Measurements from ENCODE around the gene USP31.

Gene USP31

GRCh38 chr16:23134274-23134673 lies 15.0 kb downstream of the USP31 start:
- POLR2A ChIA-PET, result no interaction called here

GRCh38 chr16:23132775-23133463 lies 16.3 kb downstream of the USP31 start:
- Histone ChIP-seq H3K27ac (ENCODE audit: insufficient read depth in 1 of 2, low read depth in 1 of 2, low read length in 2 of 2, poor library complexity in 1 of 2, severe bottlenecking in 2 of 2) (no peak overlapping the region), H3K4me3 (ENCODE audit: control insufficient read depth in 1 of 7, extremely low read depth in 1 of 7, insufficient read depth in 4 of 7, low read depth in 2 of 7, low read length in 6 of 7) (no peak overlapping the region), H3K9me3 (ENCODE audit: control extremely low read depth in 1 of 5, control insufficient read depth in 4 of 5, insufficient read depth in 2 of 5, low read depth in 1 of 5, low read length in 4 of 5) (peaks cover 0 to 14% (median 6%) of the 10 kb centered on the region in 5 experiments), H3K36me3 (ENCODE audit: control insufficient read depth in 4 of 4, insufficient read depth in 4 of 4, low read length in 3 of 4) (peaks cover 0 to 2% (median 0%) of the 10 kb centered on the region in 4 experiments), H3K4me1 (ENCODE audit: control extremely low read depth in 1 of 4, control insufficient read depth in 4 of 4, insufficient read depth in 4 of 4, low read length in 3 of 4) (no peaks in the 10 kb centered on the region), H3K27me3 (replicated peaks in 2 of 5; ENCODE audit: control insufficient read depth in 4 of 5, insufficient read depth in 5 of 5, low read length in 4 of 5) (no peaks in the 10 kb centered on the region)
- no peak for DNase-seq
- POLR2A ChIA-PET, result no interaction called here
- CTCF ChIA-PET, result no interaction called here
- WGBS (ENCODE audit: insufficient coverage), result 75% methylated on average over 9 of the region's 11 CpGs

More at GRCh38 chr16:23134274-23134673, 15.0 kb downstream of the USP31 start:
- Histone ChIP-seq H3K27me3 (replicated peaks in 2 of 5; ENCODE audit: control insufficient read depth in 4 of 5, insufficient read depth in 5 of 5, low read length in 4 of 5) (no peaks in the 10 kb centered on the region), H3K36me3 (ENCODE audit: control insufficient read depth in 4 of 4, insufficient read depth in 4 of 4, low read length in 3 of 4) (peaks cover 0 to 2% (median 0%) of the 10 kb centered on the region in 4 experiments), H3K4me1 (ENCODE audit: control extremely low read depth in 1 of 4, control insufficient read depth in 4 of 4, insufficient read depth in 4 of 4, low read length in 3 of 4) (no peaks in the 10 kb centered on the region), H3K9me3 (ENCODE audit: control extremely low read depth in 1 of 5, control insufficient read depth in 4 of 5, insufficient read depth in 2 of 5, low read depth in 1 of 5, low read length in 4 of 5) (peaks cover 2 to 14% (median 7%) of the 10 kb centered on the region in 5 experiments), H3K27ac (ENCODE audit: insufficient read depth in 1 of 2, low read depth in 1 of 2, low read length in 2 of 2, poor library complexity in 1 of 2, severe bottlenecking in 2 of 2) (no peak overlapping the region), H3K4me3 (ENCODE audit: control insufficient read depth in 1 of 7, extremely low read depth in 1 of 7, insufficient read depth in 4 of 7, low read depth in 2 of 7, low read length in 6 of 7) (no peak overlapping the region)
- no CpG with 5 or more reads among the region's 3 CpGs for WGBS (ENCODE audit: insufficient coverage)
- CTCF ChIA-PET, result interaction anchor here (1.2 kb wide), 1 partner anchor 12 kb away, joined by 4 read pairs; no protein-coding TSS in a partner anchor
- peak; percentile 31 to 75 (median 64) for DNase-seq

GRCh38 chr16:23131931-23132621 lies 17.2 kb downstream of the USP31 start:
- peak in 1 of 3 donors; percentile 15 for DNase-seq
- H3K27me3 ChIP-seq (replicated peaks in 2 of 5; ENCODE audit: control insufficient read depth in 4 of 5, insufficient read depth in 5 of 5, low read length in 4 of 5), result no peaks in the 10 kb centered on the region
- POLR2A ChIA-PET, result no interaction called here
- peaks cover 0 to 2% (median 0%) of the 10 kb centered on the region in 4 experiments for H3K36me3 ChIP-seq (ENCODE audit: control insufficient read depth in 4 of 4, insufficient read depth in 4 of 4, low read length in 3 of 4)
- no peak overlapping the region for H3K27ac ChIP-seq (ENCODE audit: insufficient read depth in 1 of 2, low read depth in 1 of 2, low read length in 2 of 2, poor library complexity in 1 of 2, severe bottlenecking in 2 of 2)
- no peak overlapping the region for H3K4me3 ChIP-seq (ENCODE audit: control insufficient read depth in 1 of 7, extremely low read depth in 1 of 7, insufficient read depth in 4 of 7, low read depth in 2 of 7, low read length in 6 of 7)
- no peaks in the 10 kb centered on the region for H3K4me1 ChIP-seq (ENCODE audit: control extremely low read depth in 1 of 4, control insufficient read depth in 4 of 4, insufficient read depth in 4 of 4, low read length in 3 of 4)
- peaks cover 0 to 10% (median 4%) of the 10 kb centered on the region in 5 experiments for H3K9me3 ChIP-seq (ENCODE audit: control extremely low read depth in 1 of 5, control insufficient read depth in 4 of 5, insufficient read depth in 2 of 5, low read depth in 1 of 5, low read length in 4 of 5)
- WGBS (ENCODE audit: insufficient coverage), result 96% methylated on average over 5 of the region's 7 CpGs
- CTCF ChIA-PET, result no interaction called here

DNA sequence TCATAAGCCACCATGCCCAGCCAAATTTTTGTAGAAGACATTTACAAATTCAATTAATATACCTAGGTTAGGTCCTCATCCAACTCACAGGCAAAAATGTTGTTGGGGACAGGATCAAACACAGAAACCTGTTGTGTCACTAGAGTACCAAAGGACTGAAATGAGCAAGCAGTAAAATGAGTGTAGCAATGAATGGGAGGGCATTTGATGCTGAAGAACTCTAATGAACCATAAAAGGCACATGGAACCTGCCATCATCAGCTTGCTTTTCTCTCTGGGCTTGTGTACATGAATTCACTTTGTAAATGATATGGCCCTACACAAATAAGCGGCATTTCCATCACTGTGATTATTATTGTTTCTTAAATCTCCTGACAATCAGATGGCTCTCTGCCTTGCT lies 17.8 kb downstream of the USP31 start:
- H3K4me3 ChIP-seq (ENCODE audit: control insufficient read depth in 1 of 7, extremely low read depth in 1 of 7, insufficient read depth in 4 of 7, low read depth in 2 of 7, low read length in 6 of 7), result no peak overlapping the region
- whole genome bisulfite sequencing (ENCODE audit: insufficient coverage), result no CpG with 5 or more reads among the region's 1 CpG
- no peaks in the 10 kb centered on the region for H3K27me3 ChIP-seq (replicated peaks in 2 of 5; ENCODE audit: control insufficient read depth in 4 of 5, insufficient read depth in 5 of 5, low read length in 4 of 5)
- DNase-seq, result no peak
- H3K36me3 ChIP-seq (ENCODE audit: control insufficient read depth in 4 of 4, insufficient read depth in 4 of 4, low read length in 3 of 4), result no peaks in the 10 kb centered on the region
- no peak overlapping the region for H3K27ac ChIP-seq (ENCODE audit: insufficient read depth in 1 of 2, low read depth in 1 of 2, low read length in 2 of 2, poor library complexity in 1 of 2, severe bottlenecking in 2 of 2)
- H3K9me3 ChIP-seq (ENCODE audit: control extremely low read depth in 1 of 5, control insufficient read depth in 4 of 5, insufficient read depth in 2 of 5, low read depth in 1 of 5, low read length in 4 of 5), result peaks cover 0 to 5% (median 0%) of the 10 kb centered on the region in 5 experiments
- ChIA-PET POLR2A (no interaction called here), CTCF (no interaction called here)
- no peaks in the 10 kb centered on the region for H3K4me1 ChIP-seq (ENCODE audit: control extremely low read depth in 1 of 4, control insufficient read depth in 4 of 4, insufficient read depth in 4 of 4, low read length in 3 of 4)

- Histone ChIP-seq H3K27me3 (replicated peaks in 2 of 5; ENCODE audit: control insufficient read depth in 4 of 5, insufficient read depth in 5 of 5, low read length in 4 of 5) (no peaks in the 10 kb centered on the region), H3K4me1 (ENCODE audit: control extremely low read depth in 1 of 4, control insufficient read depth in 4 of 4, insufficient read depth in 4 of 4, low read length in 3 of 4) (no peaks in the 10 kb centered on the region), H3K4me3 (ENCODE audit: control insufficient read depth in 1 of 7, extremely low read depth in 1 of 7, insufficient read depth in 4 of 7, low read depth in 2 of 7, low read length in 6 of 7) (no peak overlapping the region), H3K27ac (ENCODE audit: insufficient read depth in 1 of 2, low read depth in 1 of 2, low read length in 2 of 2, poor library complexity in 1 of 2, severe bottlenecking in 2 of 2) (no peak overlapping the region), H3K9me3 (ENCODE audit: control extremely low read depth in 1 of 5, control insufficient read depth in 4 of 5, insufficient read depth in 2 of 5, low read depth in 1 of 5, low read length in 4 of 5) (peaks cover 0 to 5% (median 0%) of the 10 kb centered on the region in 5 experiments), H3K36me3 (ENCODE audit: control insufficient read depth in 4 of 4, insufficient read depth in 4 of 4, low read length in 3 of 4) (no peaks in the 10 kb centered on the region)
- ChIA-PET POLR2A (no interaction called here), CTCF (interaction anchor here (1.0 kb wide), 1 partner anchor 12 kb away, joined by 3 read pairs; no protein-coding TSS in a partner anchor)
- 100% methylated on average over 2 of the region's 3 CpGs for WGBS (ENCODE audit: insufficient coverage)
- DNase-seq, result no peak
These were observed 18.2 kb downstream of the USP31 start for GRCh38 chr16:23131036-23131435.

DNA sequence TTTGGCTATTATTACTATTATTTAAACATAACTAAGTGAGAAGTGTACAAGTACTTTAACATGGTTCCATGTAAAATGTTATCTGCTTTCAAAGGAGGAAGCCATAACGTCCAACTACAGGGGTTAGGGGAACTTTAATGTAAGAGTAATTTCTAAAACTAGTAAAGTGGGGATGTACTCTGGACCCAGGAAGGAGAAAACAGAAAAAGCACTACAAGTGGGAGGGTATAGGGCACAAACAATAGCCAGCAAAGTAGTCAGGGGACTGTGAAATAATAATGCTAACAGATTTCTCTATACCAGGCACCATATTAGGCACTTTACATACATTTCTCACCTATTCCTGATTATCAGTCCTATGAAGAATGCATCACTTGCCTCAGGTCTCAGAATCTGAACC lies 19.6 kb downstream of the USP31 start:
- Histone ChIP-seq H3K4me1 (ENCODE audit: control extremely low read depth in 1 of 4, control insufficient read depth in 4 of 4, insufficient read depth in 4 of 4, low read length in 3 of 4) (no peaks in the 10 kb centered on the region), H3K4me3 (ENCODE audit: control insufficient read depth in 1 of 7, extremely low read depth in 1 of 7, insufficient read depth in 4 of 7, low read depth in 2 of 7, low read length in 6 of 7) (no peak overlapping the region), H3K9me3 (ENCODE audit: control extremely low read depth in 1 of 5, control insufficient read depth in 4 of 5, insufficient read depth in 2 of 5, low read depth in 1 of 5, low read length in 4 of 5) (peaks cover 0 to 2% (median 0%) of the 10 kb centered on the region in 5 experiments), H3K36me3 (ENCODE audit: control insufficient read depth in 4 of 4, insufficient read depth in 4 of 4, low read length in 3 of 4) (no peaks in the 10 kb centered on the region), H3K27ac (ENCODE audit: insufficient read depth in 1 of 2, low read depth in 1 of 2, low read length in 2 of 2, poor library complexity in 1 of 2, severe bottlenecking in 2 of 2) (no peak overlapping the region), H3K27me3 (replicated peaks in 2 of 5; ENCODE audit: control insufficient read depth in 4 of 5, insufficient read depth in 5 of 5, low read length in 4 of 5) (no peaks in the 10 kb centered on the region)
- POLR2A ChIA-PET, result no interaction called here
- CTCF ChIA-PET, result no interaction called here
- no peak for DNase-seq
- 60% methylated on average over 1 of the region's 1 CpG for WGBS (ENCODE audit: insufficient coverage)

DNA sequence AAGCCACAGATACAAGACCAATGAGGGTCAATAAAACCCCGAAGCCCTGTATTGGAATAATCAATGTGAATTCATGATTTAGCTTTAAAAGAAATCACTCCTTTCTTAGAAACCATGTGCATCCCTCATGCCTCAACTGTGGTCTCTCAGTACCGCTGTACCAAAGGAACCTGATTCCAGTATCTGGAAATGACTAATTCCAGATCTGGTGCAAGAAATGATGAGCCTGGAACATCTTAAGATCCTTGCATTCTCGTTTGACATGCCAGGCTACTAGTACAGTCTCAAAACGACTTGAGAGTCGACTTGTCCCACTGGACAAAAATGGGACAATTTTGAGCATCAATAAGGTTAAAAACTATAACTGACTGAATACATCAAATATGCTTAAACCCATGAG lies 21.2 kb downstream of the USP31 start:
- DNase-seq, result no peak
- ChIA-PET CTCF (no interaction called here), POLR2A (no interaction called here)
- Histone ChIP-seq H3K36me3 (ENCODE audit: control insufficient read depth in 4 of 4, insufficient read depth in 4 of 4, low read length in 3 of 4) (no peaks in the 10 kb centered on the region), H3K4me1 (ENCODE audit: control extremely low read depth in 1 of 4, control insufficient read depth in 4 of 4, insufficient read depth in 4 of 4, low read length in 3 of 4) (no peaks in the 10 kb centered on the region), H3K4me3 (ENCODE audit: control insufficient read depth in 1 of 7, extremely low read depth in 1 of 7, insufficient read depth in 4 of 7, low read depth in 2 of 7, low read length in 6 of 7) (no peak overlapping the region), H3K27ac (ENCODE audit: insufficient read depth in 1 of 2, low read depth in 1 of 2, low read length in 2 of 2, poor library complexity in 1 of 2, severe bottlenecking in 2 of 2) (no peak overlapping the region), H3K9me3 (ENCODE audit: control extremely low read depth in 1 of 5, control insufficient read depth in 4 of 5, insufficient read depth in 2 of 5, low read depth in 1 of 5, low read length in 4 of 5) (no peaks in the 10 kb centered on the region), H3K27me3 (replicated peaks in 2 of 5; ENCODE audit: control insufficient read depth in 4 of 5, insufficient read depth in 5 of 5, low read length in 4 of 5) (no peaks in the 10 kb centered on the region)
- 95% methylated on average over 5 of the region's 5 CpGs for WGBS (ENCODE audit: insufficient coverage)

Data from common myeloid progenitor, CD34-positive (primary cell).